Natural killer cell (primary cell): Measurements from ENCODE around the gene TBC1D23. TPM values are rescaled to one million over a fixed set of nuclear protein-coding genes. Genes with fewer than 3 reads are reported as not detected.
A peak's percentile ranks its signal among the peaks of the same experiment; 100 is the strongest.
"Not testable (repeated sequence)": the region's sequence is repeated elsewhere in the genome, so short reads cannot be mapped to it uniquely, and the experiment has no call there.

Source experiments
- ATAC-seq, 3 donors: fragments of 150-1000 bp in 2 of 3; fragments of 200-7000 bp in 1 of 3; cut with Tn5 transposase; 1 replicate in 1 of 3; 2 replicates in 2 of 3; pipeline ENCODE4 v1.10.0; 2021; ENCODE audit warnings: mild to moderate bottlenecking in 2 of 3, moderate library complexity in 2 of 3
- DNase-seq, 2 donors: peaks; one replicate each; pipeline versions ENCODE4 v3.0.0 to v3.0.0-alpha.2; 2013 to 2021; ENCODE audit warnings: mixed read lengths in 1 of 2
- H3K27ac ChIP-seq: one replicate; pipeline ENCODE4 v1.5.1; 2013; ENCODE audit warnings: mild to moderate bottlenecking, low read length
- H3K27me3 ChIP-seq: one replicate; pipeline ENCODE4 v1.6.1; 2013; ENCODE audit warnings: low read length; ENCODE audit not compliant: control insufficient read depth, insufficient read depth
- H3K36me3 ChIP-seq: one replicate; pipeline ENCODE4 v1.6.1; 2013; ENCODE audit warnings: low read length; ENCODE audit not compliant: control insufficient read depth, insufficient read depth
- H3K4me1 ChIP-seq: one replicate; pipeline ENCODE4 v1.6.1; 2013; ENCODE audit warnings: low read length; ENCODE audit not compliant: control insufficient read depth, insufficient read depth
- H3K4me3 ChIP-seq: one replicate; pipeline ENCODE4 v1.5.1; 2013; ENCODE audit warnings: low read length
- H3K9me3 ChIP-seq: one replicate; pipeline ENCODE4 v1.6.1; 2013; ENCODE audit warnings: low read length; ENCODE audit not compliant: control insufficient read depth, insufficient read depth
- H3K27ac Mint-ChIP-seq, 2 donors: one replicate each; pipeline ENCODE4 v1.8.0; 2022; ENCODE audit warnings: mild to moderate bottlenecking in 2 of 2, mixed read lengths in 2 of 2, moderate library complexity in 1 of 2
- H3K27me3 Mint-ChIP-seq, 2 donors: one replicate each; pipeline ENCODE4 v1.8.0; 2022; ENCODE audit warnings: low read depth in 2 of 2, mixed read lengths in 2 of 2
- H3K36me3 Mint-ChIP-seq: one replicate; pipeline ENCODE4 v1.8.0; 2022; ENCODE audit warnings: mixed read lengths
- H3K4me1 Mint-ChIP-seq, 2 donors: one replicate each; pipeline ENCODE4 v1.8.0; 2022; ENCODE audit warnings: mixed read lengths in 2 of 2
- H3K4me3 Mint-ChIP-seq: one replicate; pipeline ENCODE4 v1.8.0; 2022; ENCODE audit warnings: mild to moderate bottlenecking, moderate library complexity, mixed read lengths
- H3K9me3 Mint-ChIP-seq, 2 donors: one replicate each; pipeline ENCODE4 v1.8.0; 2022; ENCODE audit warnings: mixed read lengths in 2 of 2
- WGBS: methylation state at CpG from one replicate; pipeline ENCODE4 v1.1.7; 2013; ENCODE audit warnings: missing lambda C conversion rate; ENCODE audit not compliant: insufficient coverage; 5-methylcytosine and 5-hydroxymethylcytosine counted together
- intact Hi-C: fragments of 100-400 bp; cut with micrococcal nuclease; formaldehyde crosslinking; loops from one replicate; pipeline ENCODE4 v1.14.2; 2022
- total RNA-seq, 4 donors: library from RNA; stranded (reverse); fragments of 120-200 nt in 1 of 4; gene quantifications; one replicate each; pipeline versions ENCODE4 v1.2.3 to v1.2.4, GENCODE V29; 2013 to 2022
- TF ChIP-seq, protein P1 (sequence below): fragments of 200-600 bp; IDR thresholded peaks from one replicate; pipeline ENCODE4 v1.8.0; 2022; ENCODE audit warnings: antibody characterized with exemption

The TBC1D23 gene
- total RNA-seq, 3 donors from 2014 or later (not counting 1 experiment from before 2014, with no cell fraction given): 38.8 to 50.3 (median 45.4) TPM

DNA sequence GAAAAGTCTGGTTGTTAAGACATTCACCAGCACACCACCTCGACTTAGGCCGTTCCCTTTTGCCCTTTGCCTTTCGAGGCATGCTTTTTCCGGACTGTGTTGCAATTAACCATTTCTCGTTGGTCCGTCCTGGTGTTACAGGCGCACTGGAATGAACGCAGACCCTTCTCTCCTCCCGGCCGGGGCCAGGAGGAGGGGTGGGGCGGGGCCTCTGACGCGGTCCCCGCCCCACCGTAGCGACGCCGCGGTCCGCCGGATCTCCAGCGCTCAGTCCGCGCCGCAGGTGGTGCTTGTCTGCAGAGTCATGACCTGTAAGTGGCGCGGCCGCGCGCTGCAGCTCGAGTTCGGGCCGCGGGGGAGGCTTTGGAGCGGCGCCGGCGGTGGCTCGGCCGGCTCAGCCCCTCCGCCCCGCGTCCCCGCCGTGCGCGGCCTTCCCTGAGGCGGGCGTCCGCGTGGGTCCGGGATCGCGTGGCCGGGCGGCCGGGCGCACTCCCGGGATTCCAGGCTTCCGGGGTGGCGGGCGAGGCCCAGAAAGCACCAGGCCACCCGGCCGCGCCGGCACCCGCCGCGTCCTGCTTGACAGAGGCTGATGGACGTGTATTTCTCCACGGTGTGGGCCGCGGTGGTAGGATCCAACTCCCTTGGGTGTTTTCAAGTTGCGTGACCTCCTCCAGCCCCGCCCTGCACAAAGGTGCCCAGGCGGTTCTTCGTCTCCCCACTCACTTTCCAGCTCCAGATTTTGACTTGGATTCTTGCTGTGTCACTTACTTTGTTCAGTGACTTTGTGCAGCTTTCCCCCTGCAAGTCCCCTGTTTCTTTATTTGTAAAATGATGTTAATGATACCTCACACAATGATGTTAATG, 73.9 kb downstream of the TBC1D23 start, which contains the start of gene NIT2:
Gene NIT2 (plus strand): TSS at position 270 of the 864 bp plus-strand sequence. CDS start 35 bp downstream, at position 305.
- H3K9me3 Mint-ChIP-seq: no peaks in the 10 kb centered on the region
- peaks cover 21% of the 10 kb centered on the region for H3K4me1 ChIP-seq
- H3K9me3 ChIP-seq: no peaks in the 10 kb centered on the region
- ATAC-seq: peak; percentile 95 to 96 (median 95)
- WGBS: under 1% methylated on average over 77 of the region's 77 CpGs
- H3K4me3 Mint-ChIP-seq: peak within 1 kb of the TSS; percentile 95
- peak; percentile 69 to 87 for DNase-seq
- H3K4me1 Mint-ChIP-seq: peaks cover 8 to 29% of the 10 kb centered on the region in 2 donors
- H3K27ac Mint-ChIP-seq: peak within 1 kb of the TSS; percentile 86 to 88
- H3K27me3 Mint-ChIP-seq: no peaks in the 10 kb centered on the region
- intact Hi-C loops: loop anchor here (1.0 kb wide), 1 partner anchor 67 kb away; the partner anchor contains the start of genes LNP1 and TOMM70
- no peaks in the 10 kb centered on the region for H3K27me3 ChIP-seq
- H3K36me3 Mint-ChIP-seq: no peaks in the 10 kb centered on the region
- no peaks in the 10 kb centered on the region for H3K36me3 ChIP-seq
- H3K4me3 ChIP-seq: peak within 1 kb of the TSS; percentile 70
- TF ChIP-seq, protein P1, sequence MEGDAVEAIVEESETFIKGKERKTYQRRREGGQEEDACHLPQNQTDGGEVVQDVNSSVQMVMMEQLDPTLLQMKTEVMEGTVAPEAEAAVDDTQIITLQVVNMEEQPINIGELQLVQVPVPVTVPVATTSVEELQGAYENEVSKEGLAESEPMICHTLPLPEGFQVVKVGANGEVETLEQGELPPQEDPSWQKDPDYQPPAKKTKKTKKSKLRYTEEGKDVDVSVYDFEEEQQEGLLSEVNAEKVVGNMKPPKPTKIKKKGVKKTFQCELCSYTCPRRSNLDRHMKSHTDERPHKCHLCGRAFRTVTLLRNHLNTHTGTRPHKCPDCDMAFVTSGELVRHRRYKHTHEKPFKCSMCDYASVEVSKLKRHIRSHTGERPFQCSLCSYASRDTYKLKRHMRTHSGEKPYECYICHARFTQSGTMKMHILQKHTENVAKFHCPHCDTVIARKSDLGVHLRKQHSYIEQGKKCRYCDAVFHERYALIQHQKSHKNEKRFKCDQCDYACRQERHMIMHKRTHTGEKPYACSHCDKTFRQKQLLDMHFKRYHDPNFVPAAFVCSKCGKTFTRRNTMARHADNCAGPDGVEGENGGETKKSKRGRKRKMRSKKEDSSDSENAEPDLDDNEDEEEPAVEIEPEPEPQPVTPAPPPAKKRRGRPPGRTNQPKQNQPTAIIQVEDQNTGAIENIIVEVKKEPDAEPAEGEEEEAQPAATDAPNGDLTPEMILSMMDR: no peak
- peak within 1 kb of the TSS; percentile 62 for H3K27ac ChIP-seq

DNA sequence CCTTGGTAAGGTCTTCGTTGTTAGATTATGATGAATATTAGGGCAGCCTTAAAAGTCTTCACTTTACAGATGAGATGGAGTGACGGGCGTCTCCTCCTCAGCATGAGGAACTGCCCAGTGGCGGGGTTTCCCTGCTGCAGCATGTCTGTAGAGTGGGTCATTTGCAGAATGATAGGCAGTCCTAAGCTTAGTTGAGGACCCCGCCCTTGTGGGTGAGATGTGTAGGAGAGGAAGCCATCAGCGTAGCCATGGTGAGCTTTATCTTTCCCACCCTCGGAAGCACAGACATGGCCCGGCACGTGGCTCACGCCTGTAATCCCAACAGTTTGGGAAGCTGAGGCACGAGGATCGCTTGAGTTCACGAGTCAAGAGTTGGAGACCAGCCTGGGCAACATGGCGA, 74.6 kb downstream of the TBC1D23 start:
- DNase-seq (peak; percentile 16 to 30), ATAC-seq (peak; percentile 27 to 51 (median 36))
- H3K36me3 Mint-ChIP-seq: no peaks in the 10 kb centered on the region
- no peaks in the 10 kb centered on the region for H3K9me3 Mint-ChIP-seq
- no peaks in the 10 kb centered on the region for H3K9me3 ChIP-seq
- no peaks in the 10 kb centered on the region for H3K27me3 Mint-ChIP-seq
- peaks cover 21% of the 10 kb centered on the region for H3K4me1 ChIP-seq
- WGBS: 76% methylated on average over 14 of the region's 14 CpGs
- H3K4me3 Mint-ChIP-seq: peak overlapping the region; percentile 95
- peak overlapping the region; percentile 86 to 88 for H3K27ac Mint-ChIP-seq
- no peaks in the 10 kb centered on the region for H3K36me3 ChIP-seq
- TF ChIP-seq, protein P1: no peak
- no peaks in the 10 kb centered on the region for H3K27me3 ChIP-seq
- peaks cover 8 to 29% of the 10 kb centered on the region in 2 donors for H3K4me1 Mint-ChIP-seq
- H3K27ac ChIP-seq: peak overlapping the region; percentile 60
- H3K4me3 ChIP-seq: peak overlapping the region; percentile 70
- intact Hi-C loops: no loop called here

DNA sequence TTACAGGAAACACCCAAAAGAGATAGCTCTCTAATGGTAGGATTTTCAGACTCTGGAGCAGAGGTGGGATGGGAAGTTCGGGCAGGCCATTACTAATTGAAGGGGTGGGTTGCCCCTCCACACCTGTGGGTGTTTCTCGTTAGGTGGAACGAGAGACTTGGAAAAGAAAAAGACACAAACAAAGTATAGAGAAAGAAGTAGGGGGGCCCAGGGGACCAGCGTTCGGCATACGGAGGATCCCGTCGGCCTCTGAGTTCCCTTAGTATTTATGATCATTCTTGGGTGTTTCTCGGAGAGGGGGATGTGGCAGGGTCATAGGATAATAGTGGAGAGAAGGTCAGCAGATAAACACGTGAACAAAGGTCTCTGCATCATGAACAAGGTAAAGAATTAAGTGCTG, 75.4 kb downstream of the TBC1D23 start:
- Mint-ChIP-seq H3K4me1 (peaks cover 8 to 29% of the 10 kb centered on the region in 2 donors), H3K4me3 (peak overlapping the region; percentile 40), H3K27ac (peak overlapping the region; percentile 86 to 88)
- H3K27me3 ChIP-seq, H3K36me3 Mint-ChIP-seq, DNase-seq, H3K27ac ChIP-seq, H3K36me3 ChIP-seq, intact Hi-C loops, H3K9me3 ChIP-seq, H3K27me3 Mint-ChIP-seq, H3K4me3 ChIP-seq, H3K9me3 Mint-ChIP-seq, ATAC-seq: not testable (repeated sequence)
- WGBS: 97% methylated on average over 9 of the region's 10 CpGs
- H3K4me1 ChIP-seq: peaks cover 21% of the 10 kb centered on the region

DNA sequence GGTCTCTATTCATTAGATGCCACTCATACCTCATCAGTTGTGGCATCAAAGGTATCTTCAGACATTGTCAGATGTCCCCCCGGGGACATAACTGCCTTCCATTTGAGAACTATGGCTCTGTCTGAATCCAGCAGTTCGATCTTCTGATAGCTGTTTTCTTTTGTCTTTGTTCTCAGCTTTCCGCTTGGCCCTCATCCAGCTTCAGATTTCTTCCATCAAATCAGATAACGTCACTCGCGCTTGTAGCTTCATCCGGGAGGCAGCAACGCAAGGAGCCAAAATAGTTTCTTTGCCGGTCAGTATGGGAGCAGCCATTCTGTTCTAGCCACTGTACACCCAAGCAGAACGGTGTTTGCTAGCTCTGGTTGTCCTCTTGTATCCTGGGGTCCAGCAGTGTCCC, 78.1 kb downstream of the TBC1D23 start:
- H3K9me3 Mint-ChIP-seq: no peaks in the 10 kb centered on the region
- H3K27ac Mint-ChIP-seq: peak overlapping the region in 1 of 2 donors; percentile 69
- H3K27me3 ChIP-seq: no peaks in the 10 kb centered on the region
- H3K4me1 Mint-ChIP-seq: peaks cover 8 to 28% of the 10 kb centered on the region in 2 donors
- TF ChIP-seq, protein P1: no peak
- H3K9me3 ChIP-seq: no peaks in the 10 kb centered on the region
- H3K4me3 Mint-ChIP-seq: no peak overlapping the region
- intact Hi-C loops: no loop called here
- H3K27me3 Mint-ChIP-seq: no peaks in the 10 kb centered on the region
- peaks cover 21% of the 10 kb centered on the region for H3K36me3 Mint-ChIP-seq
- H3K4me3 ChIP-seq: no peak overlapping the region
- 90% methylated on average over 10 of the region's 10 CpGs for WGBS
- no peak for ATAC-seq
- peaks cover 17% of the 10 kb centered on the region for H3K4me1 ChIP-seq
- H3K36me3 ChIP-seq: peaks cover 17% of the 10 kb centered on the region
- no peak overlapping the region for H3K27ac ChIP-seq
- no peak for DNase-seq
